PC-3 (cell line): Measurements from ENCODE around the gene FRAT1. TPM values are rescaled to one million over a fixed set of nuclear protein-coding genes. Genes with fewer than 3 reads are reported as not detected.
"Not testable (repeated sequence)": the region's sequence is repeated elsewhere in the genome, so short reads cannot be mapped to it uniquely, and the experiment has no call there.

Experiments
- ATAC-seq: fragments of 200-7000 bp; cut with Tn5 transposase; 2 replicates; pipeline ENCODE4 v1.9.1; 2020; ENCODE audit warnings: mild to moderate bottlenecking, moderate library complexity
- BruUV-seq: library from RNA; stranded (reverse); fragments of 400-500 nt; replicated peaks from 2 replicates; lab custom pipeline; 2021; lab: Mats Ljungman, UMichigan
- CTCF ChIA-PET: fragments of 300-600 bp; sonication (Branson Sonifier 250); formaldehyde crosslinking; loops from one replicate; lab custom pipeline; 2022; ENCODE audit warnings: antibody characterized with exemption; lab: Charles Lee
- POLR2A ChIA-PET: fragments of 300-600 bp; sonication (Branson Sonifier 250); formaldehyde crosslinking; loops from one replicate; lab custom pipeline; 2022; ENCODE audit warnings: antibody characterized with exemption; ENCODE audit not compliant: unreplicated experiment; lab: Charles Lee
- DNase-seq: peaks from one replicate; pipeline ENCODE4 v3.0.0-alpha.2; 2015
- H2AFZ ChIP-seq: fragments of 300-600 bp; sonication (generic); 2 replicates; pipeline ENCODE4 v1.6.0; 2016; ENCODE audit warnings: antibody characterized with exemption, low read length
- H3F3A ChIP-seq: fragments of 300-600 bp; sonication (generic); one replicate; pipeline ENCODE4 v1.6.0; 2017; ENCODE audit warnings: antibody characterized with exemption, low read length, control low read depth, mild to moderate bottlenecking; ENCODE audit not compliant: unreplicated experiment
- H3K27ac ChIP-seq: fragments of 300-600 bp; sonication (generic); 2 replicates; pipeline ENCODE4 v1.5.1; 2016; ENCODE audit warnings: mild to moderate bottlenecking, low read length
- H3K27me3 ChIP-seq: fragments of 300-600 bp; sonication (generic); 2 replicates; pipeline ENCODE4 v1.6.1; 2016; ENCODE audit warnings: low read length, mixed read lengths
- H3K36me3 ChIP-seq: fragments of 300-600 bp; sonication (generic); 2 replicates; pipeline ENCODE4 v1.6.1; 2016; ENCODE audit warnings: low read depth, mixed run types, low read length, mixed read lengths
- H3K4me1 ChIP-seq: fragments of 300-600 bp; sonication (generic); 2 replicates; pipeline ENCODE4 v1.5.1; 2016; ENCODE audit warnings: low read length; ENCODE audit not compliant: insufficient read depth
- H3K4me2 ChIP-seq: fragments of 300-600 bp; sonication (generic); 2 replicates; pipeline ENCODE4 v1.6.0; 2016; ENCODE audit warnings: low read length
- H3K4me3 ChIP-seq: fragments of 300-600 bp; sonication (generic); 2 replicates; pipeline ENCODE4 v1.5.1; 2016; ENCODE audit warnings: mild to moderate bottlenecking, low read length, mixed read lengths
- H3K79me2 ChIP-seq: fragments of 300-600 bp; sonication (generic); 2 replicates; pipeline ENCODE4 v1.6.1; 2017; ENCODE audit warnings: low read length, mixed read lengths
- H3K9ac ChIP-seq: fragments of 300-600 bp; sonication (generic); 2 replicates; pipeline ENCODE4 v1.6.0; 2016; ENCODE audit warnings: mild to moderate bottlenecking, low read length
- H3K9me2 ChIP-seq: fragments of 300-600 bp; sonication (generic); replicated peaks from 2 replicates; pipeline ENCODE4 v1.6.1; 2016; ENCODE audit warnings: mixed run types, low read length, mixed read lengths
- H3K9me3 ChIP-seq: fragments of 300-600 bp; sonication (generic); 2 replicates; pipeline ENCODE4 v1.6.1; 2016; ENCODE audit warnings: low read length, mixed read lengths
- H4K20me1 ChIP-seq: fragments of 300-600 bp; sonication (generic); 2 replicates; pipeline ENCODE4 v1.6.1; 2016; ENCODE audit warnings: low read length, mixed read lengths
- CTCF ChIP-seq: fragments of 300-600 bp; sonication (generic); conservative IDR thresholded peaks from 2 replicates; pipeline ENCODE4 v1.5.1; 2017; ENCODE audit warnings: antibody characterized with exemption, low read depth, mild to moderate bottlenecking, low read length
- EZH2 ChIP-seq: fragments of 300-600 bp; sonication (generic); IDR thresholded peaks from one replicate; pipeline ENCODE4 v1.6.1; 2017; ENCODE audit warnings: antibody characterized with exemption, mild to moderate bottlenecking, low read length; ENCODE audit not compliant: unreplicated experiment
- EZH2phosphoT487 ChIP-seq: fragments of 300-600 bp; sonication (generic); IDR thresholded peaks from 2 replicates; pipeline ENCODE4 v1.6.1; 2018; ENCODE audit warnings: mild to moderate bottlenecking, antibody characterized with exemption, low read length, borderline replicate concordance
- intact Hi-C: fragments of 100-400 bp; cut with micrococcal nuclease; formaldehyde crosslinking; loops from 2 replicates; pipeline ENCODE4 v1.9.0; 2023
- total RNA-seq: library from RNA; depleted of rRNA; stranded (reverse); fragments of >200 nt; gene quantifications from 2 replicates; pipeline ENCODE4 v1.2.3, GENCODE V29; 2014

Gene FRAT1
- total RNA-seq, 1 experiment from 2014 or later, result 4.1 TPM

GRCh38 chr10:97341416-97341815, 22.3 kb downstream of the FRAT1 start:
- Histone ChIP-seq H4K20me1 (no peaks in the 10 kb centered on the region), H3K36me3 (no peaks in the 10 kb centered on the region), H3K27me3 (no peaks in the 10 kb centered on the region), H3K4me2 (no peak overlapping the region), H3K79me2 (no peaks in the 10 kb centered on the region), H3K27ac (no peak overlapping the region), H3K9ac (no peak overlapping the region), H2AFZ (no peak overlapping the region), H3K9me3 (no peaks in the 10 kb centered on the region), H3K9me2 (no peaks in the 10 kb centered on the region), H3K4me3 (no peak overlapping the region), H3F3A (no peaks in the 10 kb centered on the region), H3K4me1 (peaks cover 13% of the 10 kb centered on the region)
- intact Hi-C loops, result no loop called here
- no peak for ATAC-seq
- BruUV-seq, result no TSS peak
- ChIA-PET POLR2A (no interaction called here), CTCF (no interaction called here)
- no peak for DNase-seq
- TF ChIP-seq EZH2phosphoT487, result no peak
- no peak for TF ChIP-seq CTCF
- no peak for TF ChIP-seq EZH2

- H3K9me2 ChIP-seq, H3K27ac ChIP-seq, H3K27me3 ChIP-seq, ATAC-seq, DNase-seq, H3K36me3 ChIP-seq, H3K79me2 ChIP-seq, H3K4me3 ChIP-seq, POLR2A ChIA-PET, H4K20me1 ChIP-seq, H2AFZ ChIP-seq, intact Hi-C loops, H3K4me2 ChIP-seq, H3K9ac ChIP-seq, H3F3A ChIP-seq, CTCF ChIA-PET, H3K4me1 ChIP-seq, H3K9me3 ChIP-seq, BruUV-seq: not testable (repeated sequence)
Observed at GRCh38 chr10:97343664-97344063, 24.6 kb downstream of the FRAT1 start.

- ATAC-seq (no peak), DNase-seq (no peak)
- H3F3A ChIP-seq, result no peaks in the 10 kb centered on the region
- H2AFZ ChIP-seq, result no peak overlapping the region
- no peaks in the 10 kb centered on the region for H3K79me2 ChIP-seq
- no peak overlapping the region for H3K27ac ChIP-seq
- H3K4me3 ChIP-seq, result no peak overlapping the region
- intact Hi-C loops, result no loop called here
- ChIA-PET POLR2A (interaction anchor here (0.6 kb wide), 1 partner anchor 65 kb away, joined by 3 read pairs; no protein-coding TSS in a partner anchor), CTCF (no interaction called here)
- no peaks in the 10 kb centered on the region for H4K20me1 ChIP-seq
- BruUV-seq, result no TSS peak
- no peaks in the 10 kb centered on the region for H3K9me3 ChIP-seq
- no peaks in the 10 kb centered on the region for H3K27me3 ChIP-seq
- no peak overlapping the region for H3K4me2 ChIP-seq
- no peak overlapping the region for H3K9ac ChIP-seq
- peaks cover 11% of the 10 kb centered on the region; the same call in 1 of the 2 replicates for H3K36me3 ChIP-seq
- no peak for TF ChIP-seq CTCF
- no peak for TF ChIP-seq EZH2
- TF ChIP-seq EZH2phosphoT487, result no peak
- H3K9me2 ChIP-seq, result no peaks in the 10 kb centered on the region
- H3K4me1 ChIP-seq, result no peaks in the 10 kb centered on the region
Observed at GRCh38 chr10:97347317-97347716, 28.2 kb downstream of the FRAT1 start.
